H1 (cell line): ENCODE measurements around the gene CRLF3. TPM values are rescaled to one million over a fixed set of nuclear protein-coding genes. Genes with fewer than 3 reads are reported as not detected.

Experiments
- CTCF ChIA-PET: fragments of 300-600 bp; sonication (Branson Sonifier 250); formaldehyde crosslinking; loops from one replicate; lab custom pipeline; 2021; ENCODE audit not compliant: partially characterized antibody; lab: Charles Lee
- POLR2A ChIA-PET: fragments of 300-600 bp; sonication (Branson Sonifier 250); formaldehyde crosslinking; loops from one replicate; lab custom pipeline; 2021; ENCODE audit warnings: inconsistent platforms; ENCODE audit not compliant: partially characterized antibody; lab: Charles Lee
- DNase-seq, 2 experiments: peaks; one replicate each; pipeline versions ENCODE4 v3.0.0 to v3.0.0-alpha.2; 2010 to 2022; ENCODE audit warnings: low spot score in 2 of 2, low read depth in 1 of 2, mixed read lengths in 1 of 2
- FAIRE-seq: peaks from 2 replicates; lab custom pipeline; 2011; peaks lifted over from hg19 to GRCh38; lab: Jason Lieb, UNC
- H2AFZ ChIP-seq: 2 replicates; pipeline ENCODE4 v1.8.1; 2012; ENCODE audit warnings: low read length, inconsistent platforms
- H2AK5ac ChIP-seq: 2 replicates; pipeline ENCODE4 v1.6.1; 2013; ENCODE audit warnings: low read depth, low read length
- H2BK120ac ChIP-seq: replicated peaks from 2 replicates; pipeline ENCODE3; 2013; ENCODE audit warnings: low read depth, low read length, inconsistent platforms
- H2BK12ac ChIP-seq: 2 replicates; pipeline ENCODE4 v1.6.1; 2013; ENCODE audit warnings: low read depth, low read length
- H2BK15ac ChIP-seq: 2 replicates; pipeline ENCODE4 v1.6.1; 2013; ENCODE audit warnings: low read length
- H2BK20ac ChIP-seq: 2 replicates; pipeline ENCODE4 v1.6.1; 2013; ENCODE audit warnings: low read length
- H2BK5ac ChIP-seq: 2 replicates; pipeline ENCODE4 v1.6.1; 2013; ENCODE audit warnings: low read depth, low read length
- H3K14ac ChIP-seq: 2 replicates; pipeline ENCODE4 v1.6.1; 2013; ENCODE audit warnings: inconsistent platforms; ENCODE audit not compliant: insufficient read length
- H3K18ac ChIP-seq: 2 replicates; pipeline ENCODE4 v1.6.1; 2013; ENCODE audit warnings: low read length; ENCODE audit errors: extremely low read depth
- H3K23ac ChIP-seq: 2 replicates; pipeline ENCODE4 v1.6.1; 2013; ENCODE audit warnings: inconsistent platforms; ENCODE audit not compliant: insufficient read length
- H3K23me2 ChIP-seq: 2 replicates; pipeline ENCODE4 v1.6.1; 2013; ENCODE audit warnings: low read depth, low read length
- H3K27ac ChIP-seq: 2 replicates; pipeline ENCODE4 v1.6.1; 2011; ENCODE audit warnings: low read depth, low read length, inconsistent platforms
- H3K27me3 ChIP-seq, 4 experiments: replicated peaks in 1 of 4; 1 replicate in 1 of 4; 2 replicates in 3 of 4; pipeline versions ENCODE4 v1.6.1 to v1.8.1; 2011 to 2013; ENCODE audit warnings: low read length in 3 of 4, mild to moderate bottlenecking in 3 of 4, inconsistent platforms in 2 of 4, mixed read lengths in 2 of 4, moderate library complexity in 1 of 4; ENCODE audit not compliant: control insufficient read depth in 3 of 4, insufficient read depth in 3 of 4; ENCODE audit errors: extremely low read depth in 1 of 4
- H3K36me3 ChIP-seq, 4 experiments: 2 replicates each; pipeline versions ENCODE4 v1.6.1 to v1.8.1; 2011 to 2013; ENCODE audit warnings: mild to moderate bottlenecking in 4 of 4, low read length in 3 of 4, moderate library complexity in 2 of 4, control low read depth in 1 of 4, inconsistent platforms in 1 of 4; ENCODE audit not compliant: insufficient read depth in 4 of 4, control insufficient read depth in 2 of 4
- H3K4ac ChIP-seq: replicated peaks from 2 replicates; pipeline ENCODE3; 2013; ENCODE audit warnings: low read length, low read depth, mixed read lengths, inconsistent platforms; ENCODE audit not compliant: insufficient read length
- H3K4me1 ChIP-seq, 4 experiments: replicated peaks in 1 of 4; 1 replicate in 1 of 4; 2 replicates in 3 of 4; pipeline versions ENCODE4 v1.6.1 to v1.8.1; 2011 to 2013; ENCODE audit warnings: low read length in 3 of 4, inconsistent platforms in 2 of 4, mixed read lengths in 1 of 4; ENCODE audit not compliant: insufficient read depth in 4 of 4, control insufficient read depth in 3 of 4
- H3K4me2 ChIP-seq, 2 experiments: 2 replicates each; pipeline versions ENCODE4 v1.6.1 to v1.8.1; 2011 to 2013; ENCODE audit warnings: low read depth in 2 of 2, low read length in 2 of 2, control low read depth in 1 of 2, inconsistent platforms in 1 of 2, mild to moderate bottlenecking in 1 of 2; ENCODE audit not compliant: insufficient read depth in 1 of 2
- H3K4me3 ChIP-seq, 4 experiments: fragments of 200-600, 300-600 bp in 1 of 4; sonication (generic), shearing (Covaris generic), sonication (Bioruptor Twin) in 1 of 4; 2 replicates each; pipeline versions ENCODE4 v1.5.1 to v1.8.1; 2011 to 2016; ENCODE audit warnings: low read length in 4 of 4, low read depth in 3 of 4, control low read depth in 2 of 4, inconsistent platforms in 2 of 4, mild to moderate bottlenecking in 2 of 4, mixed read lengths in 1 of 4, moderate library complexity in 1 of 4; ENCODE audit not compliant: insufficient read depth in 2 of 4; ENCODE audit errors: extremely low read depth in 1 of 4
- H3K56ac ChIP-seq: replicated peaks from 2 replicates; pipeline ENCODE3; 2013; ENCODE audit warnings: low read depth, mild to moderate bottlenecking, mixed read lengths, low read length, inconsistent platforms; ENCODE audit not compliant: insufficient read length
- H3K79me1 ChIP-seq: 2 replicates; pipeline ENCODE4 v1.6.1; 2013; ENCODE audit warnings: low read depth, low read length, control low read depth
- H3K79me2 ChIP-seq, 2 experiments: 2 replicates each; pipeline versions ENCODE4 v1.6.1 to v1.8.1; 2012 to 2013; ENCODE audit warnings: low read length in 2 of 2, mild to moderate bottlenecking in 2 of 2, inconsistent platforms in 1 of 2; ENCODE audit not compliant: insufficient read depth in 2 of 2, control insufficient read depth in 1 of 2
- H3K9ac ChIP-seq, 4 experiments: replicated peaks in 1 of 4; 1 replicate in 1 of 4; 2 replicates in 3 of 4; pipeline versions ENCODE4 v1.6.1 to v1.8.1; 2011 to 2013; ENCODE audit warnings: low read depth in 3 of 4, low read length in 3 of 4, control low read depth in 2 of 4, mild to moderate bottlenecking in 2 of 4, moderate library complexity in 2 of 4, inconsistent platforms in 1 of 4; ENCODE audit errors: extremely low read depth in 1 of 4
- H3K9me3 ChIP-seq, 2 experiments: 2 replicates each; pipeline versions ENCODE4 v1.6.1 to v1.8.1; 2012 to 2013; ENCODE audit warnings: mild to moderate bottlenecking in 2 of 2, moderate library complexity in 2 of 2, control low read depth in 1 of 2, inconsistent platforms in 1 of 2, low read depth in 1 of 2, low read length in 1 of 2, mixed read lengths in 1 of 2; ENCODE audit not compliant: insufficient read depth in 2 of 2
- H4K20me1 ChIP-seq, 2 experiments: replicated peaks in 1 of 2; 2 replicates each; pipeline versions ENCODE3 to v1.8.1; 2011 to 2013; ENCODE audit warnings: inconsistent platforms in 2 of 2, low read length in 2 of 2, mild to moderate bottlenecking in 1 of 2; ENCODE audit not compliant: insufficient read depth in 2 of 2, control insufficient read depth in 1 of 2
- H4K5ac ChIP-seq: 2 replicates; pipeline ENCODE4 v1.6.1; 2013; ENCODE audit warnings: low read length, low read depth, mixed read lengths, inconsistent platforms; ENCODE audit not compliant: insufficient read length
- H4K8ac ChIP-seq: 2 replicates; pipeline ENCODE4 v1.8.0; 2013; ENCODE audit warnings: mild to moderate bottlenecking, moderate library complexity, low read length, inconsistent platforms; ENCODE audit not compliant: insufficient read depth; ENCODE audit errors: extremely low read depth
- H4K91ac ChIP-seq: replicated peaks from 2 replicates; pipeline ENCODE3; 2013; ENCODE audit warnings: low read length, mixed read lengths, inconsistent platforms; ENCODE audit not compliant: insufficient read length
- KDM5A ChIP-seq: fragments of 200-600 bp; IDR thresholded peaks from 2 replicates; pipeline ENCODE4 v1.7.1; 2012; ENCODE audit warnings: mild to moderate bottlenecking, low read length, inconsistent platforms, mixed read lengths
- POLR2AphosphoS5 ChIP-seq: IDR thresholded peaks from 2 replicates; pipeline ENCODE4 v1.6.1; 2011; ENCODE audit warnings: low read depth, low read length
- RXRA ChIP-seq: IDR thresholded peaks from 2 replicates; pipeline ENCODE4 v1.6.1; 2011; ENCODE audit warnings: low read depth, mild to moderate bottlenecking, low read length, moderate library complexity; ENCODE audit not compliant: insufficient read depth
- TEAD4 ChIP-seq: IDR thresholded peaks from 2 replicates; pipeline ENCODE4 v1.6.1; 2012; ENCODE audit warnings: low read depth, low read length, inconsistent platforms, mixed read lengths
- WGBS, 2 experiments: shearing (Covaris generic) in 1 of 2; methylation state at CpG; one replicate each; pipeline versions ENCODE4 v1.1.6 to v1.1.7; 2013 to 2015; ENCODE audit warnings: low lambda C conversion rate in 2 of 2, mixed read lengths in 2 of 2, inconsistent platforms in 1 of 2, low coverage in 1 of 2, missing lambda C conversion rate in 1 of 2; ENCODE audit not compliant: insufficient replicate concordance in 2 of 2, insufficient coverage in 1 of 2, insufficient read length in 1 of 2; ENCODE audit errors: extremely low coverage in 1 of 2, missing lambda C conversion rate in 1 of 2; 5-methylcytosine and 5-hydroxymethylcytosine counted together
- polyA plus RNA-seq, 7 experiments: library from polyadenylated mRNA; depleted of rRNA in 3 of 7; stranded (reverse) in 5 of 7; unstranded in 2 of 7; fragments of >200 nt in 5 of 7; fragments of 200-250 nt in 2 of 7; gene quantifications; 1 replicate in 5 of 7; 2 replicates in 1 of 7; 4 replicates in 1 of 7; pipeline versions ENCODE4 v1.2.1 to v1.2.3, GENCODE V29; 2011 to 2013; ENCODE audit warnings: missing spikeins in 2 of 7, mixed read lengths in 2 of 7
- total RNA-seq: library from RNA; stranded (reverse); fragmentation: NEBNext Ultra II Directional; extraction: Animal tissue kit (Norgen Biotek cat#: 25700); gene quantifications from 2 replicates; pipeline ENCODE4 v1.2.1, GENCODE V29; 2021

Gene CRLF3
- total and polyA plus RNA-seq, 2 of the 8 experiments (the other 6 are each of a cell fraction or from before 2014, with no cell fraction given) = 12.7 to 22.7 TPM

GRCh38 chr17:30840771-30841170, 16.3 kb upstream of the CRLF3 start:
- Histone ChIP-seq H3K4me2 (no peak overlapping the region), H3K4me3 (no peak overlapping the region), H3K23me2 (no peaks in the 10 kb centered on the region; the same call in 1 of the 2 replicates), H3K36me3 (peaks cover 9 to 66% (median 35%) of the 10 kb centered on the region in 4 experiments), H3K4me1 (no peaks in the 10 kb centered on the region), H2BK5ac (no peak overlapping the region), H3K27ac (no peak overlapping the region), H3K79me1 (no peaks in the 10 kb centered on the region), H2AK5ac (no peak overlapping the region), H3K4ac (no peak overlapping the region), H3K27me3 (no peaks in the 10 kb centered on the region), H2BK120ac (no peak overlapping the region), H3K56ac (no peak overlapping the region), H4K8ac (no peak overlapping the region), H2BK12ac (no peak overlapping the region), H3K79me2 (peaks cover 0 to 2% of the 10 kb centered on the region in 2 experiments; a peak in 1 of 4 replicates), H2BK15ac (no peak overlapping the region), H3K18ac (no peak overlapping the region), H4K91ac (no peak overlapping the region), H2AFZ (no peak overlapping the region), H3K23ac (no peak overlapping the region), H3K9me3 (no peaks in the 10 kb centered on the region), H4K20me1 (peaks cover 0 to 3% of the 10 kb centered on the region in 2 experiments), H4K5ac (no peak overlapping the region), H2BK20ac (no peak overlapping the region), H3K14ac (no peak overlapping the region), H3K9ac (no peak overlapping the region)
- no peak for TF ChIP-seq POLR2AphosphoS5
- TF ChIP-seq TEAD4 = no peak
- TF ChIP-seq RXRA = no peak
- TF ChIP-seq KDM5A = no peak
- no peak for DNase-seq
- no peak for FAIRE-seq
- ChIA-PET POLR2A (no interaction called here), CTCF (interaction anchor here (1.3 kb wide), 1 partner anchor 284 kb away, joined by 4 read pairs; no protein-coding TSS in a partner anchor)
- 91% methylated on average over 7 of the region's 7 CpGs; no CpG with 5 or more reads in 1 of the 2 experiments for WGBS, 2 experiments
